IMR-90 (cell line): ENCODE measurements around the gene PDS5B. TPM values are rescaled to one million over a fixed set of nuclear protein-coding genes. Genes with fewer than 3 reads are reported as not detected.

Experiments used
- ATAC-seq: fragments of 200-7000 bp; cut with Tn5 transposase; 2 replicates; pipeline ENCODE4 v1.9.1; 2020; ENCODE audit warnings: low read depth, mild to moderate bottlenecking, moderate library complexity
- BruUV-seq: library from RNA; stranded (reverse); fragments of 400-500 nt; replicated peaks from 2 replicates; lab custom pipeline; 2021; lab: Mats Ljungman, UMichigan
- CTCF ChIA-PET: fragments of 300-600 bp; formaldehyde crosslinking; extraction: SDS; loops from one replicate; lab custom pipeline; 2021; ENCODE audit warnings: antibody characterized with exemption; lab: Yijun Ruan, JAX
- POLR2A ChIA-PET: fragments of 300-600 bp; sonication (Branson Sonifier 250); formaldehyde crosslinking; loops from one replicate; lab custom pipeline; 2022; ENCODE audit warnings: antibody characterized with exemption; ENCODE audit not compliant: unreplicated experiment; lab: Charles Lee
- DNase-seq: peaks from one replicate; pipeline ENCODE4 v3.0.0; 2013
- H2AFZ ChIP-seq: replicated peaks from 2 replicates; pipeline ENCODE3; 2013; ENCODE audit warnings: low read length, mild to moderate bottlenecking; ENCODE audit not compliant: poor library complexity
- H2AK5ac ChIP-seq: 2 replicates; pipeline ENCODE4 v1.6.1; 2013; ENCODE audit warnings: low read depth, low read length, inconsistent platforms
- H2AK9ac ChIP-seq: replicated peaks from 2 replicates; pipeline ENCODE3; 2013; ENCODE audit warnings: mild to moderate bottlenecking, low read depth, low read length, moderate library complexity; ENCODE audit not compliant: poor library complexity
- H2BK120ac ChIP-seq: 2 replicates; pipeline ENCODE4 v1.6.1; 2013; ENCODE audit warnings: low read depth, low read length, inconsistent platforms
- H2BK15ac ChIP-seq: 3 replicates; pipeline ENCODE4 v1.6.1; 2013; ENCODE audit warnings: low read depth, low read length, inconsistent platforms
- H2BK20ac ChIP-seq: 2 replicates; pipeline ENCODE4 v1.6.1; 2013; ENCODE audit warnings: low read depth, mild to moderate bottlenecking, inconsistent platforms, low read length, moderate library complexity
- H2BK5ac ChIP-seq: 2 replicates; pipeline ENCODE4 v1.6.1; 2013; ENCODE audit warnings: mild to moderate bottlenecking, low read depth, low read length, inconsistent platforms; ENCODE audit not compliant: poor library complexity, severe bottlenecking
- H3K14ac ChIP-seq: replicated peaks from 2 replicates; pipeline ENCODE4 v1.6.1; 2013; ENCODE audit warnings: low read depth, low read length, inconsistent platforms
- H3K18ac ChIP-seq: 2 replicates; pipeline ENCODE4 v1.6.1; 2013; ENCODE audit warnings: low read depth, low read length, control low read depth
- H3K23ac ChIP-seq: 2 replicates; pipeline ENCODE4 v1.6.1; 2013; ENCODE audit warnings: low read depth, low read length, inconsistent platforms
- H3K27ac ChIP-seq: 2 replicates; pipeline ENCODE4 v1.5.1; 2013; ENCODE audit warnings: mild to moderate bottlenecking, control low read depth, low read length; ENCODE audit not compliant: insufficient read depth
- H3K27me3 ChIP-seq: 2 replicates; pipeline ENCODE4 v1.6.1; 2013; ENCODE audit warnings: low read length; ENCODE audit not compliant: control insufficient read depth, insufficient read depth
- H3K36me3 ChIP-seq: 2 replicates; pipeline ENCODE4 v1.6.1; 2013; ENCODE audit warnings: low read length, mixed read lengths; ENCODE audit not compliant: control insufficient read depth, insufficient read depth
- H3K4ac ChIP-seq: 2 replicates; pipeline ENCODE4 v1.6.1; 2013; ENCODE audit warnings: low read depth, low read length, inconsistent platforms
- H3K4me1 ChIP-seq: 2 replicates; pipeline ENCODE4 v1.6.1; 2013; ENCODE audit warnings: low read length, mixed read lengths; ENCODE audit not compliant: control insufficient read depth, insufficient read depth
- H3K4me2 ChIP-seq: 2 replicates; pipeline ENCODE4 v1.6.1; 2013; ENCODE audit warnings: low read depth, mild to moderate bottlenecking, control low read depth, low read length, moderate library complexity
- H3K4me3 ChIP-seq: 2 replicates; pipeline ENCODE4 v1.5.1; 2013; ENCODE audit warnings: low read depth, mild to moderate bottlenecking, control low read depth, low read length, moderate library complexity; ENCODE audit not compliant: insufficient read depth
- H3K56ac ChIP-seq: 2 replicates; pipeline ENCODE4 v1.6.1; 2013; ENCODE audit warnings: low read length, inconsistent platforms; ENCODE audit not compliant: insufficient read depth; ENCODE audit errors: extremely low read depth
- H3K79me1 ChIP-seq, 2 experiments: 2 replicates each; pipeline ENCODE4 v1.6.1; 2013; ENCODE audit warnings: low read length in 2 of 2, inconsistent platforms in 1 of 2, low read depth in 1 of 2
- H3K9ac ChIP-seq: 2 replicates; pipeline ENCODE4 v1.6.1; 2013; ENCODE audit warnings: low read depth, low read length, control low read depth
- H3K9me1 ChIP-seq: 2 replicates; pipeline ENCODE4 v1.6.1; 2013; ENCODE audit warnings: low read length, inconsistent platforms; ENCODE audit not compliant: insufficient read depth
- H3K9me3 ChIP-seq: 2 replicates; pipeline ENCODE4 v1.6.1; 2013; ENCODE audit warnings: low read length; ENCODE audit not compliant: control insufficient read depth, insufficient read depth
- H4K20me1 ChIP-seq: 2 replicates; pipeline ENCODE4 v1.6.1; 2013; ENCODE audit warnings: low read length, inconsistent platforms; ENCODE audit not compliant: insufficient read depth
- H4K5ac ChIP-seq: 2 replicates; pipeline ENCODE4 v1.6.1; 2013; ENCODE audit warnings: mild to moderate bottlenecking, low read depth, low read length, control low read depth
- H4K8ac ChIP-seq, 2 experiments: 2 replicates each; pipeline ENCODE4 v1.6.1; 2013; ENCODE audit warnings: low read depth in 2 of 2, low read length in 2 of 2, control low read depth in 1 of 2, inconsistent platforms in 1 of 2
- H4K91ac ChIP-seq: 2 replicates; pipeline ENCODE4 v1.6.1; 2013; ENCODE audit warnings: low read depth, low read length, inconsistent platforms; ENCODE audit not compliant: insufficient read depth
- BHLHE40 ChIP-seq: fragments of 150-350 bp; IDR thresholded peaks from 2 replicates; pipeline ENCODE4 v1.6.1; 2016; ENCODE audit warnings: mild to moderate bottlenecking, low read depth, low read length
- FOS ChIP-seq: fragments of 150-350 bp; IDR thresholded peaks from 2 replicates; pipeline ENCODE4 v1.6.1; 2016; ENCODE audit warnings: low read depth, low read length
- MAFK ChIP-seq: IDR thresholded peaks from 2 replicates; pipeline ENCODE4 v1.6.1; 2012; ENCODE audit warnings: low read depth, low read length, improper control_type of control experiment
- MAZ ChIP-seq: IDR thresholded peaks from 2 replicates; pipeline ENCODE4 v1.6.1; 2012; ENCODE audit warnings: low read depth, mild to moderate bottlenecking, low read length, improper control_type of control experiment, moderate library complexity, borderline replicate concordance
- POLR2A ChIP-seq: IDR thresholded peaks from 2 replicates; pipeline ENCODE4 v1.6.1; 2012; ENCODE audit warnings: mild to moderate bottlenecking, low read depth, low read length
- RAD21 ChIP-seq: IDR thresholded peaks from 2 replicates; pipeline ENCODE4 v1.6.1; 2012; ENCODE audit warnings: low read length, improper control_type of control experiment
- RFX5 ChIP-seq: IDR thresholded peaks from 2 replicates; pipeline ENCODE4 v1.8.0; 2012; ENCODE audit warnings: low read depth, mild to moderate bottlenecking, low read length, moderate library complexity
- SMC3 ChIP-seq: fragments of 150-350 bp; IDR thresholded peaks from 2 replicates; pipeline ENCODE4 v1.6.1; 2016; ENCODE audit warnings: low read depth, mild to moderate bottlenecking, antibody characterized with exemption, low read length, moderate library complexity
- WGBS, 2 experiments: methylation state at CpG; one replicate each; pipeline versions ENCODE4 v1.1.5 to v1.1.7; 2013; ENCODE audit warnings: missing lambda C conversion rate in 2 of 2; ENCODE audit not compliant: insufficient read length in 1 of 2; ENCODE audit errors: extremely low coverage in 2 of 2; 5-methylcytosine and 5-hydroxymethylcytosine counted together
- dilution Hi-C: fragments of 300-500 bp; cut with HindIII; formaldehyde crosslinking; loops from one replicate; pipeline ENCODE4 v1.14.3; 2018; ENCODE audit warnings: low sequenced_read_pairs; ENCODE audit not compliant: unreplicated experiment
- in situ Hi-C: fragments of 300-500 bp; cut with MboI; formaldehyde crosslinking; loops from 3 replicates; pipeline ENCODE4 v1.14.3; 2019; ENCODE audit warnings: low sequenced_read_pairs, inconsistent platforms, mixed read lengths
- intact Hi-C: fragments of 100-400 bp; cut with micrococcal nuclease; formaldehyde crosslinking; loops from 2 replicates; pipeline ENCODE4 v1.10.0; 2022
- polyA plus RNA-seq, 3 experiments: library from polyadenylated mRNA; depleted of rRNA; stranded (reverse); fragments of >200 nt; gene quantifications; 2 replicates each; pipeline ENCODE4 v1.2.3, GENCODE V29; 2012; ENCODE audit warnings: low replicate concordance in 1 of 3
- total RNA-seq: library from RNA; depleted of rRNA; stranded (reverse); fragments of >200 nt; gene quantifications from 2 replicates; pipeline ENCODE4 v1.2.3, GENCODE V29; 2012
- TF ChIP-seq, protein P1 (sequence below): fragments of 150-350 bp; IDR thresholded peaks from 2 replicates; pipeline ENCODE4 v1.6.1; 2016; ENCODE audit warnings: low read depth, mild to moderate bottlenecking, low read length, moderate library complexity, borderline replicate concordance

The PDS5B gene
- total and polyA plus RNA-seq, 2 of the 4 experiments (the other 2 are of a cell fraction): 6.2 to 20.1 TPM

GRCh38 chr13:32585550-32586079 is 637 bp upstream of the PDS5B start:
- Histone ChIP-seq H2AFZ (peak overlapping the region; percentile 90), H4K8ac (peak overlapping the region; percentile 25 to 67; a peak in 3 of 4 replicates), H3K56ac (peak overlapping the region; percentile 54), H2BK20ac (no peak overlapping the region), H2BK15ac (no peak overlapping the region), H3K9me3 (no peaks in the 10 kb centered on the region), H4K91ac (no peak overlapping the region), H4K5ac (peak overlapping the region; percentile 44; the same call in 1 of the 2 replicates), H3K27ac (no peak overlapping the region), H3K23ac (0 out of 2 replicates have a peak overlapping the region, but pooled peaks have one; percentile 1), H3K36me3 (no peaks in the 10 kb centered on the region), H3K14ac (peak overlapping the region; percentile 53; the same call in 1 of the 2 replicates), H3K4ac (peak overlapping the region; percentile 19; the same call in 1 of the 2 replicates), H3K79me1 (peaks cover 0 to 16% of the 10 kb centered on the region in 2 experiments; a peak in 2 of 4 replicates), H3K9me1 (no peaks in the 10 kb centered on the region), H2AK9ac (no peak overlapping the region), H3K4me3 (peak overlapping the region; percentile 65), H3K4me2 (peak overlapping the region; percentile 83), H3K18ac (peak overlapping the region; percentile 13; the same call in 1 of the 2 replicates), H2BK120ac (no peak overlapping the region), H3K4me1 (peaks cover 6% of the 10 kb centered on the region), H2BK5ac (peak overlapping the region; percentile 29), H4K20me1 (peaks cover 13% of the 10 kb centered on the region), H3K27me3 (no peaks in the 10 kb centered on the region), H3K9ac (peak overlapping the region; percentile 64; the same call in 1 of the 2 replicates), H2AK5ac (no peak overlapping the region)
- ATAC-seq (no peak), DNase-seq (no peak)
- BruUV-seq: no TSS peak
- ChIA-PET POLR2A (interaction anchor here (1.0 kb wide), 1 partner anchor 957 kb away, joined by 6 read pairs; no protein-coding TSS in a partner anchor), CTCF (interaction anchor here (0.6 to 1.1 kb wide), 12 partner anchors 37 to 955 kb away, joined by 3 to 11 read pairs (median 4); no protein-coding TSS in a partner anchor)
- TF ChIP-seq RAD21 (no peak), FOS (no peak), MAZ (no peak), SMC3 (no peak), RFX5 (no peak), BHLHE40 (no peak), POLR2A (no peak), MAFK (no peak)
- TF ChIP-seq, protein P1, sequence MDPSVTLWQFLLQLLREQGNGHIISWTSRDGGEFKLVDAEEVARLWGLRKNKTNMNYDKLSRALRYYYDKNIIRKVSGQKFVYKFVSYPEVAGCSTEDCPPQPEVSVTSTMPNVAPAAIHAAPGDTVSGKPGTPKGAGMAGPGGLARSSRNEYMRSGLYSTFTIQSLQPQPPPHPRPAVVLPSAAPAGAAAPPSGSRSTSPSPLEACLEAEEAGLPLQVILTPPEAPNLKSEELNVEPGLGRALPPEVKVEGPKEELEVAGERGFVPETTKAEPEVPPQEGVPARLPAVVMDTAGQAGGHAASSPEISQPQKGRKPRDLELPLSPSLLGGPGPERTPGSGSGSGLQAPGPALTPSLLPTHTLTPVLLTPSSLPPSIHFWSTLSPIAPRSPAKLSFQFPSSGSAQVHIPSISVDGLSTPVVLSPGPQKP: no peak
- in situ Hi-C loops: loop anchor here (10.0 to 25.0 kb wide), 2 partner anchors 959 to 1127 kb away; no protein-coding TSS in a partner anchor
- no CpG with 5 or more reads among the region's 8 CpGs for WGBS, 2 experiments
- dilution Hi-C loops: no loop called here
- intact Hi-C loops: loop anchor here (1.0 to 10.0 kb wide), 6 partner anchors 54 to 957 kb away; no protein-coding TSS in a partner anchor
